Hematopoietic multipotent progenitor cell treated with erythropoietin and hydrocortisone succinate and interleukin-3 and kit ligand, for 8 days (in vitro differentiated cells): Measurements from ENCODE around the gene AOX1.
A peak's percentile ranks its signal among the peaks of the same experiment; 100 is the strongest.
"Not testable (repeated sequence)": the region's sequence is repeated elsewhere in the genome, so short reads cannot be mapped to it uniquely, and the experiment has no call there.

Experiments used
- DNase-seq: peaks from one replicate; pipeline ENCODE4 v3.0.0-alpha.2; 2015

The AOX1 gene

GRCh38 chr2:200705305-200706041 lies 119.7 kb downstream of the AOX1 start:
- DNase-seq, result no peak

- DNase-seq, result no peak
These were observed 123.1 kb downstream of the AOX1 start for GRCh38 chr2:200708943-200709342.

GRCh38 chr2:200713003-200713703 lies 127.3 kb downstream of the AOX1 start:
- DNase-seq, result peak; percentile 97

- no peak for DNase-seq
These were observed 127.9 kb downstream of the AOX1 start for GRCh38 chr2:200713704-200714064.

GRCh38 chr2:200715014-200715413 lies 129.2 kb downstream of the AOX1 start:
- not testable (repeated sequence) for DNase-seq

- peak; percentile 39 for DNase-seq
These were observed 130.6 kb downstream of the AOX1 start for GRCh38 chr2:200716386-200716785.
